ENCODE data around the gene HDX. TPM values are rescaled to one million over a fixed set of nuclear protein-coding genes. Genes with fewer than 3 reads are reported as not detected.

The HDX gene
- total RNA-seq, 1 donor from 2014 or later = 5.4 TPM

GRCh38 chrX:84479086-84479485, 23.2 kb downstream of the HDX start:
- Mint-ChIP-seq H3K9me3 (ENCODE audit: unreplicated experiment) (peaks cover 32% of the 10 kb centered on the region), H3K27me3 (ENCODE audit: unreplicated experiment) (no peaks in the 10 kb centered on the region), H3K4me1 (ENCODE audit: unreplicated experiment) (peaks cover 4% of the 10 kb centered on the region), H3K27ac (ENCODE audit: unreplicated experiment) (no peak overlapping the region), H3K36me3 (ENCODE audit: unreplicated experiment) (peaks cover 7% of the 10 kb centered on the region), H3K4me3 (ENCODE audit: unreplicated experiment) (no peak overlapping the region)
- TF ChIP-seq CTCF (IDR thresholded peaks at IDR 0.05) = no peak
- no peak for DNase-seq (ENCODE audit: extremely low spot score, unreplicated experiment)

- no peak overlapping the region for H3K4me3 Mint-ChIP-seq (ENCODE audit: unreplicated experiment)
- TF ChIP-seq CTCF (IDR thresholded peaks at IDR 0.05) = no peak
- no peak for DNase-seq (ENCODE audit: extremely low spot score, unreplicated experiment)
- H3K4me1 Mint-ChIP-seq (ENCODE audit: unreplicated experiment) = peaks cover 5% of the 10 kb centered on the region
- no peak overlapping the region for H3K27ac Mint-ChIP-seq (ENCODE audit: unreplicated experiment)
- peaks cover 21% of the 10 kb centered on the region for H3K9me3 Mint-ChIP-seq (ENCODE audit: unreplicated experiment)
- H3K36me3 Mint-ChIP-seq (ENCODE audit: unreplicated experiment) = peaks cover 2% of the 10 kb centered on the region
- H3K27me3 Mint-ChIP-seq (ENCODE audit: unreplicated experiment) = no peaks in the 10 kb centered on the region
Observed at GRCh38 chrX:84477114-84477513, 25.1 kb downstream of the HDX start.

GRCh38 chrX:84475596-84475995, 26.7 kb downstream of the HDX start:
- no peak for DNase-seq (ENCODE audit: extremely low spot score, unreplicated experiment)
- TF ChIP-seq CTCF (IDR thresholded peaks at IDR 0.05) = no peak
- H3K4me1 Mint-ChIP-seq (ENCODE audit: unreplicated experiment) = peaks cover 5% of the 10 kb centered on the region
- no peak overlapping the region for H3K4me3 Mint-ChIP-seq (ENCODE audit: unreplicated experiment)
- H3K27ac Mint-ChIP-seq (ENCODE audit: unreplicated experiment) = no peak overlapping the region
- H3K9me3 Mint-ChIP-seq (ENCODE audit: unreplicated experiment) = peaks cover 8% of the 10 kb centered on the region
- no peaks in the 10 kb centered on the region for H3K36me3 Mint-ChIP-seq (ENCODE audit: unreplicated experiment)
- H3K27me3 Mint-ChIP-seq (ENCODE audit: unreplicated experiment) = no peaks in the 10 kb centered on the region

GRCh38 chrX:84475101-84475500, 27.2 kb downstream of the HDX start:
- no peak overlapping the region for H3K4me3 Mint-ChIP-seq (ENCODE audit: unreplicated experiment)
- H3K9me3 Mint-ChIP-seq (ENCODE audit: unreplicated experiment) = peaks cover 5% of the 10 kb centered on the region
- H3K27ac Mint-ChIP-seq (ENCODE audit: unreplicated experiment) = no peak overlapping the region
- no peak for DNase-seq (ENCODE audit: extremely low spot score, unreplicated experiment)
- no peaks in the 10 kb centered on the region for H3K36me3 Mint-ChIP-seq (ENCODE audit: unreplicated experiment)
- no peaks in the 10 kb centered on the region for H3K27me3 Mint-ChIP-seq (ENCODE audit: unreplicated experiment)
- no peak for TF ChIP-seq CTCF (IDR thresholded peaks at IDR 0.05)
- H3K4me1 Mint-ChIP-seq (ENCODE audit: unreplicated experiment) = peaks cover 5% of the 10 kb centered on the region

GRCh38 chrX:84469226-84469625, 33.0 kb downstream of the HDX start:
- Mint-ChIP-seq H3K4me1 (ENCODE audit: unreplicated experiment) (peaks cover 2% of the 10 kb centered on the region), H3K4me3 (ENCODE audit: unreplicated experiment) (no peak overlapping the region), H3K27ac (ENCODE audit: unreplicated experiment) (no peak overlapping the region), H3K9me3 (ENCODE audit: unreplicated experiment) (peaks cover 8% of the 10 kb centered on the region), H3K36me3 (ENCODE audit: unreplicated experiment) (peaks cover 6% of the 10 kb centered on the region), H3K27me3 (ENCODE audit: unreplicated experiment) (no peaks in the 10 kb centered on the region)
- DNase-seq (ENCODE audit: extremely low spot score, unreplicated experiment) = no peak
- no peak for TF ChIP-seq CTCF (IDR thresholded peaks at IDR 0.05)
